Smooth muscle cell of the coronary artery (primary cell): ENCODE measurements around the gene GDPD3. TPM values are rescaled to one million over a fixed set of nuclear protein-coding genes. Genes with fewer than 3 reads are reported as not detected.

Experiments
- total RNA-seq: library from RNA; depleted of rRNA; stranded (reverse); fragments of >200 nt; gene quantifications from 2 replicates; pipeline ENCODE4 v1.2.3, GENCODE V29; 2014; ENCODE audit warnings: low replicate concordance

The GDPD3 gene
- 0.60 and 4.4 TPM in 2 replicates for total RNA-seq

GRCh38 chr16:30113031-30113710 is at the start of gene GDPD3:
Gene GDPD3 (minus strand): TSS chr16:30113537. CDS start chr16:30113478, 59 bp downstream.

GRCh38 chr16:30096105-30096861 is 17.1 kb downstream of the GDPD3 start, which contains the start of gene YPEL3:
Gene YPEL3 (minus strand): TSS chr16:30096213. CDS start chr16:30095482, 731 bp downstream.

GRCh38 chr16:30091474-30092372 is 21.6 kb downstream of the GDPD3 start, which contains the start of gene TBX6:
Gene TBX6 (minus strand): TSS chr16:30091924. CDS start chr16:30091193, 731 bp downstream.

GRCh38 chr16:30075503-30076275 is 37.6 kb downstream of the GDPD3 start, which contains the start of gene PPP4C:
Gene PPP4C (plus strand): TSS chr16:30075994. CDS start chr16:30076378, 384 bp downstream.

GRCh38 chr16:30065102-30065942 is 48.0 kb downstream of the GDPD3 start, which contains the start of gene ALDOA:
Gene ALDOA (plus strand): TSS chr16:30065760. CDS start chr16:30066898, 1,138 bp downstream.

Other genes starting within 250 kb of the GDPD3 start
- gene SEZ6L2, start 214.0 kb downstream of the GDPD3 start, total RNA-seq, result 2.3 and 6.6 TPM in 2 replicates
- 3.4 and 13.5 TPM in 2 replicates for gene ASPHD1, start 213.0 kb downstream of the GDPD3 start, total RNA-seq
- gene KCTD13, start 187.3 kb downstream of the GDPD3 start, total RNA-seq, result 4.9 and 5.7 TPM in 2 replicates
- gene TMEM219, start 151.5 kb downstream of the GDPD3 start, total RNA-seq, result 47.5 and 77.3 TPM in 2 replicates
- 36.0 and 45.1 TPM in 2 replicates for gene TAOK2, start 139.7 kb downstream of the GDPD3 start, total RNA-seq
- 5.9 and 6.8 TPM in 2 replicates for gene HIRIP3, start 117.9 kb downstream of the GDPD3 start, total RNA-seq
- gene INO80E, start 117.3 kb downstream of the GDPD3 start, total RNA-seq, result 11.5 and 13.8 TPM in 2 replicates
- gene DOC2A, start 102.5 kb downstream of the GDPD3 start, total RNA-seq, result 0.08 and 0.23 TPM in 2 replicates
- not detected in 2 replicates for gene C16orf92, start 90.3 kb downstream of the GDPD3 start, total RNA-seq
- gene TLCD3B, start 82.3 kb downstream of the GDPD3 start, total RNA-seq, result not detected in 2 replicates
- gene ALDOA, start 47.8 kb downstream of the GDPD3 start, total RNA-seq, result 454 and 683 TPM in 2 replicates
- gene PPP4C, start 37.5 kb downstream of the GDPD3 start, total RNA-seq, result 243 and 256 TPM in 2 replicates
- gene TBX6, start 21.6 kb downstream of the GDPD3 start, total RNA-seq, result under 0.01 and 0.12 TPM in 2 replicates
- gene YPEL3, start 17.3 kb downstream of the GDPD3 start, total RNA-seq, result 8.1 and 11.5 TPM in 2 replicates
- 27.1 and 40.4 TPM in 2 replicates for gene MAPK3, start 9.7 kb upstream of the GDPD3 start, total RNA-seq
- gene CORO1A, start 70.1 kb upstream of the GDPD3 start, total RNA-seq, result 0.47 and 1.9 TPM in 2 replicates
- gene BOLA2B, start 80.1 kb upstream of the GDPD3 start, total RNA-seq, result 23.3 and 43.5 TPM in 2 replicates
- 6.2 and 39.7 TPM in 2 replicates for gene SLX1A, start 80.3 kb upstream of the GDPD3 start, total RNA-seq
- gene SULT1A3, start 85.7 kb upstream of the GDPD3 start, total RNA-seq, result 1.2 and 1.4 TPM in 2 replicates
- gene NPIPB13, start 134.9 kb upstream of the GDPD3 start, total RNA-seq, result 0.68 and 1.5 TPM in 2 replicates
- 25.4 and 31.0 TPM in 2 replicates for gene CD2BP2, start 241.8 kb upstream of the GDPD3 start, total RNA-seq